GM12878 (cell line): ENCODE data around the gene HERC2. TPM values are rescaled to one million over a fixed set of nuclear protein-coding genes. Genes with fewer than 3 reads are reported as not detected.

ENCODE experiments used
- ATAC-seq: fragments of 200-7000 bp; cut with Tn5 transposase; 3 replicates; pipeline ENCODE4 v1.9.1; 2020; ENCODE audit warnings: mild to moderate bottlenecking, moderate library complexity
- BruUV-seq: library from RNA; stranded (reverse); fragments of 400-500 nt; replicated peaks from 2 replicates; lab custom pipeline; 2021; lab: Mats Ljungman, UMichigan
- CTCF ChIA-PET: fragments of 300-600 bp; sonication (Branson Sonifier 250); formaldehyde crosslinking; extraction: SDS; loops from one replicate; lab custom pipeline; 2021; ENCODE audit warnings: inconsistent platforms; lab: Yijun Ruan, JAX
- POLR2A ChIA-PET: fragments of 350-600 bp; formaldehyde crosslinking; extraction: SDS; loops from one replicate; lab custom pipeline; 2021; ENCODE audit warnings: inconsistent platforms; lab: Charles Lee
- RAD21 ChIA-PET: fragments of 300-600 bp; sonication (Branson Sonifier 250); formaldehyde crosslinking; loops from one replicate; lab custom pipeline; 2023; ENCODE audit warnings: antibody characterized with exemption; ENCODE audit not compliant: unreplicated experiment; lab: Charles Lee
- SMC1A ChIA-PET: fragments of 300-600 bp; sonication (Branson Sonifier 250); formaldehyde crosslinking; loops from one replicate; lab custom pipeline; 2023; ENCODE audit not compliant: unreplicated experiment, uncharacterized antibody; lab: Charles Lee
- DNase-seq: peaks from one replicate; pipeline ENCODE4 v3.0.0-alpha.2; 2011; ENCODE audit warnings: low read depth, low spot score
- FAIRE-seq: peaks from 3 replicates; lab custom pipeline; 2011; peaks lifted over from hg19 to GRCh38; lab: Jason Lieb, UNC
- H2AFZ ChIP-seq: 2 replicates; pipeline ENCODE4 v1.6.0; 2011; ENCODE audit warnings: low read depth, low read length, control low read depth; ENCODE audit not compliant: control insufficient read depth
- H3K27ac ChIP-seq: 2 replicates; pipeline ENCODE4 v1.5.1; 2011; ENCODE audit warnings: control low read depth; ENCODE audit not compliant: control insufficient read depth, insufficient read depth
- H3K27me3 ChIP-seq, 2 experiments: replicated peaks in 1 of 2; 2 replicates each; pipeline versions ENCODE4 v1.6.0 to v1.6.1; 2011; ENCODE audit warnings: low read length in 1 of 2; ENCODE audit not compliant: control insufficient read depth in 2 of 2, insufficient read depth in 2 of 2
- H3K36me3 ChIP-seq, 2 experiments: 2 replicates each; pipeline ENCODE4 v1.5.1; 2011; ENCODE audit warnings: low read length in 1 of 2; ENCODE audit not compliant: control insufficient read depth in 2 of 2, insufficient read depth in 2 of 2
- H3K4me1 ChIP-seq: 2 replicates; pipeline ENCODE4 v1.6.1; 2011; ENCODE audit warnings: mild to moderate bottlenecking, low read length, moderate library complexity, mixed read lengths; ENCODE audit not compliant: control insufficient read depth, insufficient read depth
- H3K4me2 ChIP-seq: 2 replicates; pipeline ENCODE4 v1.6.0; 2011; ENCODE audit warnings: control low read depth; ENCODE audit not compliant: control insufficient read depth, insufficient read depth
- H3K4me3 ChIP-seq: fragments of 200-600 bp; sonication (generic); 2 replicates; pipeline ENCODE4 v1.5.1; 2016
- H3K79me2 ChIP-seq: 2 replicates; pipeline ENCODE4 v1.6.0; 2011; ENCODE audit warnings: low read length; ENCODE audit not compliant: control insufficient read depth, insufficient read depth
- H3K9ac ChIP-seq: 2 replicates; pipeline ENCODE4 v1.8.0; 2011; ENCODE audit warnings: low read length, control low read depth, mixed read lengths; ENCODE audit not compliant: control insufficient read depth, insufficient read depth
- H3K9me3 ChIP-seq: replicated peaks from 3 replicates; pipeline ENCODE4 v1.5.1; 2011; ENCODE audit warnings: mild to moderate bottlenecking, low read length; ENCODE audit not compliant: control insufficient read depth, insufficient read depth
- H4K20me1 ChIP-seq: 2 replicates; pipeline ENCODE4 v1.6.0; 2011; ENCODE audit not compliant: control insufficient read depth, insufficient read depth
- HDAC6 ChIP-seq: fragments of 200-600 bp; sonication (generic); IDR thresholded peaks from one replicate; pipeline ENCODE4 v1.8.0; 2017; ENCODE audit warnings: antibody characterized with exemption; ENCODE audit not compliant: unreplicated experiment
- WGBS: methylation state at CpG from one replicate; pipeline ENCODE4 v1.1.6; 2016; ENCODE audit warnings: low lambda C conversion rate; ENCODE audit not compliant: insufficient replicate concordance, insufficient coverage; ENCODE audit errors: missing lambda C conversion rate; 5-methylcytosine and 5-hydroxymethylcytosine counted together
- in situ Hi-C: fragments of 300-500 bp; cut with MboI; formaldehyde crosslinking; loops from 9 replicates; pipeline ENCODE4 v1.14.3; 2018; ENCODE audit warnings: mixed read lengths
- intact Hi-C: fragments of 100-400 bp; cut with micrococcal nuclease; formaldehyde crosslinking; loops from one replicate; pipeline ENCODE4 v1.14.2; 2022; ENCODE audit not compliant: unreplicated experiment
- polyA plus RNA-seq, 11 experiments: library from polyadenylated mRNA; depleted of rRNA in 4 of 11; unstranded in 6 of 11; stranded (reverse) in 5 of 11; fragments of >200 nt; fragmentation: Nextera tagmentation in 4 of 11; fragmentation: Illumina TruSeq in 1 of 11; extraction: Ambion mirVana in 4 of 11; extraction: Trizol in 1 of 11; gene quantifications; 1 replicate in 1 of 11; 2 replicates in 10 of 11; pipeline versions ENCODE4 v1.2.1 to v1.2.3, GENCODE V29; 2011 to 2016; ENCODE audit warnings: inconsistent platforms in 2 of 11, missing spikeins in 2 of 11, low read depth in 1 of 11
- total RNA-seq, 4 experiments: library from RNA; depleted of rRNA in 3 of 4; stranded (reverse); fragments of >200 nt in 3 of 4; fragmentation: Illumina TruSeq in 1 of 4; extraction: Trizol in 1 of 4; gene quantifications; 2 replicates each; pipeline versions ENCODE4 v1.2.1 to v1.2.3, GENCODE V29; 2013 to 2021
- TF ChIP-seq, protein P1 (sequence below): fragments of 450-650 bp; formaldehyde crosslinking; IDR thresholded peaks from 2 replicates; pipeline ENCODE4 v1.5.0; 2022; ENCODE audit warnings: mild to moderate bottlenecking, missing genetic modification characterization
- TF ChIP-seq, protein P2 (sequence below): IDR thresholded peaks from 2 replicates; pipeline ENCODE4 v1.6.1; 2011; ENCODE audit warnings: low read depth, low read length, improper control_type of control experiment, borderline replicate concordance
- TF ChIP-seq, protein P3 (sequence below): fragments of 450-650 bp; IDR thresholded peaks from 2 replicates; pipeline ENCODE4 v1.6.1; 2017; ENCODE audit warnings: mild to moderate bottlenecking, moderate library complexity
- TF ChIP-seq, protein P4 (sequence below): fragments of 450-650 bp; IDR thresholded peaks from 2 replicates; pipeline ENCODE4 v1.6.1; 2017; ENCODE audit warnings: borderline replicate concordance

Gene HERC2
- total and polyA plus RNA-seq, 10 of the 15 experiments (the other 5 are each of a cell fraction or from before 2014, with no cell fraction given) = 6.1 to 39.0 (median 24.0) TPM

DNA sequence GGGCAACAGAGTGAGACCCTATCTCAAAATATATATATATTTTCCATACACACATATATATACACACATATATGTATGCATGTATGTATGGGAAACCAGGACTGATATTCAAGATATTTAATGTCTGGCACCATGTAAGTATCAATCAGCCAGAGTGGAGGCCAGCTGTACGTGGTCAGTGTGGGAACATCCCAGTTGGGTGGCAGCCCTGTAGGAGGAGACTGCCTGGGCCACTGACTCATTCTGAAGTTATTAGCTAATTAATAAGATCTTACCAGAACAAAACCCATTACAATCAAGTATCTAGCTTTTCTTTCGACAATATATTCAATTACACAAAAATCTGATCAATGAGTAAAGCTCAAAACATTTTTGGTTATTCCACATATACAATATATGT is 137.8 kb downstream of the HERC2 start:
- Histone ChIP-seq H3K4me1 (no peaks in the 10 kb centered on the region), H3K4me3 (no peak overlapping the region), H3K4me2 (no peak overlapping the region), H3K9me3 (no peaks in the 10 kb centered on the region), H3K79me2 (no peaks in the 10 kb centered on the region), H3K27me3 (no peaks in the 10 kb centered on the region), H3K27ac (no peak overlapping the region), H2AFZ (no peak overlapping the region), H4K20me1 (no peaks in the 10 kb centered on the region), H3K36me3 (peaks cover 3 to 6% of the 10 kb centered on the region in 2 experiments; a peak in 3 of 4 replicates), H3K9ac (no peak overlapping the region)
- ATAC-seq = no peak
- WGBS = 100% methylated on average over 2 of the region's 2 CpGs
- TF ChIP-seq HDAC6 = no peak
- TF ChIP-seq, protein P1, sequence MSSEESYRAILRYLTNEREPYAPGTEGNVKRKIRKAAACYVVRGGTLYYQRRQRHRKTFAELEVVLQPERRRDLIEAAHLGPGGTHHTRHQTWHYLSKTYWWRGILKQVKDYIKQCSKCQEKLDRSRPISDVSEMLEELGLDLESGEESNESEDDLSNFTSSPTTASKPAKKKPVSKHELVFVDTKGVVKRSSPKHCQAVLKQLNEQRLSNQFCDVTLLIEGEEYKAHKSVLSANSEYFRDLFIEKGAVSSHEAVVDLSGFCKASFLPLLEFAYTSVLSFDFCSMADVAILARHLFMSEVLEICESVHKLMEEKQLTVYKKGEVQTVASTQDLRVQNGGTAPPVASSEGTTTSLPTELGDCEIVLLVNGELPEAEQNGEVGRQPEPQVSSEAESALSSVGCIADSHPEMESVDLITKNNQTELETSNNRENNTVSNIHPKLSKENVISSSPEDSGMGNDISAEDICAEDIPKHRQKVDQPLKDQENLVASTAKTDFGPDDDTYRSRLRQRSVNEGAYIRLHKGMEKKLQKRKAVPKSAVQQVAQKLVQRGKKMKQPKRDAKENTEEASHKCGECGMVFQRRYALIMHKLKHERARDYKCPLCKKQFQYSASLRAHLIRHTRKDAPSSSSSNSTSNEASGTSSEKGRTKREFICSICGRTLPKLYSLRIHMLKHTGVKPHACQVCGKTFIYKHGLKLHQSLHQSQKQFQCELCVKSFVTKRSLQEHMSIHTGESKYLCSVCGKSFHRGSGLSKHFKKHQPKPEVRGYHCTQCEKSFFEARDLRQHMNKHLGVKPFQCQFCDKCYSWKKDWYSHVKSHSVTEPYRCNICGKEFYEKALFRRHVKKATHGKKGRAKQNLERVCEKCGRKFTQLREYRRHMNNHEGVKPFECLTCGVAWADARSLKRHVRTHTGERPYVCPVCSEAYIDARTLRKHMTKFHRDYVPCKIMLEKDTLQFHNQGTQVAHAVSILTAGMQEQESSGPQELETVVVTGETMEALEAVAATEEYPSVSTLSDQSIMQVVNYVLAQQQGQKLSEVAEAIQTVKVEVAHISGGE (CRISPR knock-in tag) = no peak
- TF ChIP-seq, protein P2, sequence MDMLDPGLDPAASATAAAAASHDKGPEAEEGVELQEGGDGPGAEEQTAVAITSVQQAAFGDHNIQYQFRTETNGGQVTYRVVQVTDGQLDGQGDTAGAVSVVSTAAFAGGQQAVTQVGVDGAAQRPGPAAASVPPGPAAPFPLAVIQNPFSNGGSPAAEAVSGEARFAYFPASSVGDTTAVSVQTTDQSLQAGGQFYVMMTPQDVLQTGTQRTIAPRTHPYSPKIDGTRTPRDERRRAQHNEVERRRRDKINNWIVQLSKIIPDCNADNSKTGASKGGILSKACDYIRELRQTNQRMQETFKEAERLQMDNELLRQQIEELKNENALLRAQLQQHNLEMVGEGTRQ = no peak
- TF ChIP-seq, protein P3, sequence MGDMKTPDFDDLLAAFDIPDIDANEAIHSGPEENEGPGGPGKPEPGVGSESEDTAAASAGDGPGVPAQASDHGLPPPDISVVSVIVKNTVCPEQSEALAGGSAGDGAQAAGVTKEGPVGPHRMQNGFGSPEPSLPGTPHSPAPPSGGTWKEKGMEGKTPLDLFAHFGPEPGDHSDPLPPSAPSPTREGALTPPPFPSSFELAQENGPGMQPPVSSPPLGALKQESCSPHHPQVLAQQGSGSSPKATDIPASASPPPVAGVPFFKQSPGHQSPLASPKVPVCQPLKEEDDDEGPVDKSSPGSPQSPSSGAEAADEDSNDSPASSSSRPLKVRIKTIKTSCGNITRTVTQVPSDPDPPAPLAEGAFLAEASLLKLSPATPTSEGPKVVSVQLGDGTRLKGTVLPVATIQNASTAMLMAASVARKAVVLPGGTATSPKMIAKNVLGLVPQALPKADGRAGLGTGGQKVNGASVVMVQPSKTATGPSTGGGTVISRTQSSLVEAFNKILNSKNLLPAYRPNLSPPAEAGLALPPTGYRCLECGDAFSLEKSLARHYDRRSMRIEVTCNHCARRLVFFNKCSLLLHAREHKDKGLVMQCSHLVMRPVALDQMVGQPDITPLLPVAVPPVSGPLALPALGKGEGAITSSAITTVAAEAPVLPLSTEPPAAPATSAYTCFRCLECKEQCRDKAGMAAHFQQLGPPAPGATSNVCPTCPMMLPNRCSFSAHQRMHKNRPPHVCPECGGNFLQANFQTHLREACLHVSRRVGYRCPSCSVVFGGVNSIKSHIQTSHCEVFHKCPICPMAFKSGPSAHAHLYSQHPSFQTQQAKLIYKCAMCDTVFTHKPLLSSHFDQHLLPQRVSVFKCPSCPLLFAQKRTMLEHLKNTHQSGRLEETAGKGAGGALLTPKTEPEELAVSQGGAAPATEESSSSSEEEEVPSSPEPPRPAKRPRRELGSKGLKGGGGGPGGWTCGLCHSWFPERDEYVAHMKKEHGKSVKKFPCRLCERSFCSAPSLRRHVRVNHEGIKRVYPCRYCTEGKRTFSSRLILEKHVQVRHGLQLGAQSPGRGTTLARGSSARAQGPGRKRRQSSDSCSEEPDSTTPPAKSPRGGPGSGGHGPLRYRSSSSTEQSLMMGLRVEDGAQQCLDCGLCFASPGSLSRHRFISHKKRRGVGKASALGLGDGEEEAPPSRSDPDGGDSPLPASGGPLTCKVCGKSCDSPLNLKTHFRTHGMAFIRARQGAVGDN = no peak
- TF ChIP-seq, protein P4, sequence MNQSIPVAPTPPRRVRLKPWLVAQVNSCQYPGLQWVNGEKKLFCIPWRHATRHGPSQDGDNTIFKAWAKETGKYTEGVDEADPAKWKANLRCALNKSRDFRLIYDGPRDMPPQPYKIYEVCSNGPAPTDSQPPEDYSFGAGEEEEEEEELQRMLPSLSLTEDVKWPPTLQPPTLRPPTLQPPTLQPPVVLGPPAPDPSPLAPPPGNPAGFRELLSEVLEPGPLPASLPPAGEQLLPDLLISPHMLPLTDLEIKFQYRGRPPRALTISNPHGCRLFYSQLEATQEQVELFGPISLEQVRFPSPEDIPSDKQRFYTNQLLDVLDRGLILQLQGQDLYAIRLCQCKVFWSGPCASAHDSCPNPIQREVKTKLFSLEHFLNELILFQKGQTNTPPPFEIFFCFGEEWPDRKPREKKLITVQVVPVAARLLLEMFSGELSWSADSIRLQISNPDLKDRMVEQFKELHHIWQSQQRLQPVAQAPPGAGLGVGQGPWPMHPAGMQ = no peak
- POLR2A ChIA-PET = no interaction called here
- intact Hi-C loops = no loop called here
- DNase-seq = no peak
- CTCF ChIA-PET = interaction anchor here (0.6 kb wide), 1 partner anchor 60 kb away, joined by 3 read pairs; no protein-coding TSS in a partner anchor
- no TSS peak for BruUV-seq
- RAD21 ChIA-PET = no interaction called here
- in situ Hi-C loops = no loop called here
- SMC1A ChIA-PET = interaction anchor here (0.7 kb wide), 1 partner anchor 57 kb away, joined by 3 read pairs; no protein-coding TSS in a partner anchor
- no peak for FAIRE-seq
